ENCODE results near the gene CYP51A1. TPM values are rescaled to one million over a fixed set of nuclear protein-coding genes. Genes with fewer than 3 reads are reported as not detected.
A peak's percentile ranks its signal among the peaks of the same experiment; 100 is the strongest.

Gene CYP51A1
- total and polyA plus RNA-seq, 2 of the 13 experiments (the other 11 are each of a cell fraction or from before 2014, with no cell fraction given) = 15.4 to 260 TPM

DNA sequence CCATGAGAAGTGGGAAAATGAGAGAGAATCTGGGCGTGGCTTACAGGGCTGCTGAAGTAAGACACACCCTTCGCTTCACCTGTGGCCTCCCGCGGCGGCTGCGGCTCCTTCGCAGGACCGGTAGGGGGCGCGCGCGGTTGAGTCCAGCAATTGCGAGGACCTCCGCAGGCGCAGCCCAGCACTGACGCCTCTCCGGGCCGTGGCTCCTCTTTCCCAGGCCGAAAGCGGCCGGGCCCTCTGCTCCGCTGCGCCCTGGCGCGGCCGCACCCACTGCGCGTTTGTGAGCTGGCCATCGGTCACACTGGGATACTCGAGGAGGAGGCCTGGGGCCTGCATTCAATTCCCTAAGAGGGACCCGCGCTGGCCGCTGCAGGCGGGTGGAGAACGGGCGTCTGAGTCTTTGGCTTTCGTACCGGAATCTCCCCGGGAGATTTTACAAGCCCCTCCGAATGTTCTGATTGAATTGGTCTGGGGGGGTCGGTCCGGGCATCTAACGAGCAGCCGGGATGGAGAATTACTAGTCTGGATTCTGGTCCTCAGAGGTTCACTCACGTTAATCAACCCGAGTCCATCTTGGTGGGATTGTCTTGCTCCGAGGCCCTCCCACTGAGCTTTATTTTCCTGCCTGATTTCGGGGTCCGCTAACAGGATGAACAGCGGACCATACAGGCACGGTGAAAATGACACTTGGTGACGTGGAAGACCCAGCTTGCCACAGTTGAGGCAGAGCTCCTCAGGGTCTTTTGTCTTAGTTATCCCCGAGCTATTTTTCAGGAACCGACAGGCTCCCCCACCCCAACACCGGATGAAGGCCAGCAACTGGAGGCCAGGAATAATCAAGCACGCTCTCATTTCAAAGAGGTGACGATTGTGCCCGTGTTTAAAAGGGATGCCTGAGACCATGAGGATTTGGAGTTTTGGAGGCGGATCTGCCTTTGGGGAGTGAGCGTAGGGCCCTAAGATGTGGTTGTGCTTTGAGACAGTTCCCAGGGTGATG is 44.9 kb upstream of the CYP51A1 start, which contains the start of gene LRRD1 (continued):
- TF ChIP-seq, protein P1, sequence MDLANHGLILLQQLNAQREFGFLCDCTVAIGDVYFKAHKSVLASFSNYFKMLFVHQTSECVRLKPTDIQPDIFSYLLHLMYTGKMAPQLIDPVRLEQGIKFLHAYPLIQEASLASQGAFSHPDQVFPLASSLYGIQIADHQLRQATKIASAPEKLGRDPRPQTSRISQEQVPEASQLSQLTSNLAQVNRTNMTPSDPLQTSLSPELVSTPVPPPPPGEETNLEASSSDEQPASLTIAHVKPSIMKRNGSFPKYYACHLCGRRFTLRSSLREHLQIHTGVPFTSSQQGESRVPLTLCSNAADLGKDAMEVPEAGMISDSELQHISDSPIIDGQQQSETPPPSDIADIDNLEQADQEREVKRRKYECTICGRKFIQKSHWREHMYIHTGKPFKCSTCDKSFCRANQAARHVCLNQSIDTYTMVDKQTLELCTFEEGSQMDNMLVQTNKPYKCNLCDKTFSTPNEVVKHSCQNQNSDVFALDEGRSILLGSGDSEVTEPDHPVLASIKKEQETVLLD (CRISPR knock-in tag; IDR thresholded peaks at IDR 0.05; ENCODE audit: low read depth) = no peak
- TF ChIP-seq HDAC2 (CRISPR knock-in tag; IDR thresholded peaks at IDR 0.05) = no peak
- peak; percentile 55; the same call in 1 of the 2 replicates for TF ChIP-seq RBFOX2 (IDR thresholded peaks at IDR 0.05; ENCODE audit: low read depth, low read length)
- TF ChIP-seq, protein P2, sequence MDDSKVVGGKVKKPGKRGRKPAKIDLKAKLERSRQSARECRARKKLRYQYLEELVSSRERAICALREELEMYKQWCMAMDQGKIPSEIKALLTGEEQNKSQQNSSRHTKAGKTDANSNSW (CRISPR knock-in tag; IDR thresholded peaks at IDR 0.05; ENCODE audit: borderline replicate concordance) = no peak
- no peak for TF ChIP-seq CBX2 (IDR thresholded peaks at IDR 0.05; ENCODE audit: low read depth, low read length)
- no peak for TF ChIP-seq CBX2 (CRISPR knock-in tag; IDR thresholded peaks at IDR 0.05; ENCODE audit: low read depth)
- TF ChIP-seq SP2 (CRISPR knock-in tag; IDR thresholded peaks at IDR 0.05) = no peak
- no peak for TF ChIP-seq MTF1 (CRISPR knock-in tag; IDR thresholded peaks at IDR 0.05)
- TF ChIP-seq, protein P3, sequence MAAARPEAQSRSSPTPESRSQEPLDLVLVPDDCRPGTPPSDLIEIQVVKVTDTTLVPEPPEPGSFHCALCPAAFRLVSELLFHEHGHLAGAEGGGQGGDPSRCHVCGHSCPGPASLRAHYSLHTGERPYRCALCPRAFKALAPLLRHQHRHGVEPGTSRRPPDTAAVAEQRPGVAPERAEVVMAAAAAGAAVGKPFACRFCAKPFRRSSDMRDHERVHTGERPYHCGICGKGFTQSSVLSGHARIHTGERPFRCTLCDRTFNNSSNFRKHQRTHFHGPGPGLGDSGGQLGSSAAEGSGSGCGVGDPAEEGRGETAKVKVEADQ (CRISPR knock-in tag; IDR thresholded peaks at IDR 0.05; ENCODE audit: borderline replicate concordance) = 0 out of 2 replicates have a peak, but pooled peaks have one; percentile 48
- no peak for TF ChIP-seq IKZF1 (IDR thresholded peaks at IDR 0.05)
- peak; percentile 50; the same call in 1 of the 2 replicates for TF ChIP-seq ZNF350 (CRISPR knock-in tag; IDR thresholded peaks at IDR 0.05; ENCODE audit: borderline replicate concordance, low read depth)
- TF ChIP-seq, protein P4, sequence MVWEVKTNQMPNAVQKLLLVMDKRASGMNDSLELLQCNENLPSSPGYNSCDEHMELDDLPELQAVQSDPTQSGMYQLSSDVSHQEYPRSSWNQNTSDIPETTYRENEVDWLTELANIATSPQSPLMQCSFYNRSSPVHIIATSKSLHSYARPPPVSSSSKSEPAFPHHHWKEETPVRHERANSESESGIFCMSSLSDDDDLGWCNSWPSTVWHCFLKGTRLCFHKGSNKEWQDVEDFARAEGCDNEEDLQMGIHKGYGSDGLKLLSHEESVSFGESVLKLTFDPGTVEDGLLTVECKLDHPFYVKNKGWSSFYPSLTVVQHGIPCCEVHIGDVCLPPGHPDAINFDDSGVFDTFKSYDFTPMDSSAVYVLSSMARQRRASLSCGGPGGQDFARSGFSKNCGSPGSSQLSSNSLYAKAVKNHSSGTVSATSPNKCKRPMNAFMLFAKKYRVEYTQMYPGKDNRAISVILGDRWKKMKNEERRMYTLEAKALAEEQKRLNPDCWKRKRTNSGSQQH (CRISPR knock-in tag; IDR thresholded peaks at IDR 0.05; ENCODE audit: low read depth) = no peak
- TF ChIP-seq, protein P5, sequence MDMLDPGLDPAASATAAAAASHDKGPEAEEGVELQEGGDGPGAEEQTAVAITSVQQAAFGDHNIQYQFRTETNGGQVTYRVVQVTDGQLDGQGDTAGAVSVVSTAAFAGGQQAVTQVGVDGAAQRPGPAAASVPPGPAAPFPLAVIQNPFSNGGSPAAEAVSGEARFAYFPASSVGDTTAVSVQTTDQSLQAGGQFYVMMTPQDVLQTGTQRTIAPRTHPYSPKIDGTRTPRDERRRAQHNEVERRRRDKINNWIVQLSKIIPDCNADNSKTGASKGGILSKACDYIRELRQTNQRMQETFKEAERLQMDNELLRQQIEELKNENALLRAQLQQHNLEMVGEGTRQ (IDR thresholded peaks at IDR 0.05; ENCODE audit: low read depth, low read length) = no peak
- TF ChIP-seq, protein P5 (CRISPR knock-in tag; IDR thresholded peaks at IDR 0.05; ENCODE audit: borderline replicate concordance) = no peak
- no peak for TF ChIP-seq ZNF713 (CRISPR knock-in tag; IDR thresholded peaks at IDR 0.05)
- TF ChIP-seq ZNF652 (CRISPR knock-in tag; IDR thresholded peaks at IDR 0.05; ENCODE audit: borderline replicate concordance, low read depth) = no peak
- TF ChIP-seq, protein P6, sequence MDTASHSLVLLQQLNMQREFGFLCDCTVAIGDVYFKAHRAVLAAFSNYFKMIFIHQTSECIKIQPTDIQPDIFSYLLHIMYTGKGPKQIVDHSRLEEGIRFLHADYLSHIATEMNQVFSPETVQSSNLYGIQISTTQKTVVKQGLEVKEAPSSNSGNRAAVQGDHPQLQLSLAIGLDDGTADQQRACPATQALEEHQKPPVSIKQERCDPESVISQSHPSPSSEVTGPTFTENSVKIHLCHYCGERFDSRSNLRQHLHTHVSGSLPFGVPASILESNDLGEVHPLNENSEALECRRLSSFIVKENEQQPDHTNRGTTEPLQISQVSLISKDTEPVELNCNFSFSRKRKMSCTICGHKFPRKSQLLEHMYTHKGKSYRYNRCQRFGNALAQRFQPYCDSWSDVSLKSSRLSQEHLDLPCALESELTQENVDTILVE (CRISPR knock-in tag; IDR thresholded peaks at IDR 0.05) = no peak
- no peak for TF ChIP-seq ZBTB8A (CRISPR knock-in tag; IDR thresholded peaks at IDR 0.05; ENCODE audit: borderline replicate concordance, low read depth)
- TF ChIP-seq ZNF598 (CRISPR knock-in tag; IDR thresholded peaks at IDR 0.05; ENCODE audit: borderline replicate concordance) = no peak
- TF ChIP-seq, protein P7, sequence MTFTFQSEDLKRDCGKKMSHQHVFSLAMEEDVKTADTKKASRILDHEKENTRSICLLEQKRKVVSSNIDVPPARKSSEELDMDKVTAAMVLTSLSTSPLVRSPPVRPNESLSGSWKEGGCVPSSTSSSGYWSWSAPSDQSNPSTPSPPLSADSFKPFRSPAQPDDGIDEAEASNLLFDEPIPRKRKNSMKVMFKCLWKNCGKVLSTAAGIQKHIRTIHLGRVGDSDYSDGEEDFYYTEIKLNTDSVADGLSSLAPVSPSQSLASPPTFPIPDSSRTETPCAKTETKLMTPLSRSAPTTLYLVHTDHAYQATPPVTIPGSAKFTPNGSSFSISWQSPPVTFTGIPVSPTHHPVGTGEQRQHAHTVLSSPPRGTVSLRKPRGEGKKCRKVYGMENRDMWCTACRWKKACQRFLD (CRISPR knock-in tag; IDR thresholded peaks at IDR 0.05; ENCODE audit: borderline replicate concordance) = no peak; the same call in 1 of the 2 replicates

Data from HepG2 (cell line).